ENCODE results near the gene NSUN4.
"Not testable (repeated sequence)": the region's sequence is repeated elsewhere in the genome, so short reads cannot be mapped to it uniquely, and the experiment has no call there.

NSUN4 gene

DNA sequence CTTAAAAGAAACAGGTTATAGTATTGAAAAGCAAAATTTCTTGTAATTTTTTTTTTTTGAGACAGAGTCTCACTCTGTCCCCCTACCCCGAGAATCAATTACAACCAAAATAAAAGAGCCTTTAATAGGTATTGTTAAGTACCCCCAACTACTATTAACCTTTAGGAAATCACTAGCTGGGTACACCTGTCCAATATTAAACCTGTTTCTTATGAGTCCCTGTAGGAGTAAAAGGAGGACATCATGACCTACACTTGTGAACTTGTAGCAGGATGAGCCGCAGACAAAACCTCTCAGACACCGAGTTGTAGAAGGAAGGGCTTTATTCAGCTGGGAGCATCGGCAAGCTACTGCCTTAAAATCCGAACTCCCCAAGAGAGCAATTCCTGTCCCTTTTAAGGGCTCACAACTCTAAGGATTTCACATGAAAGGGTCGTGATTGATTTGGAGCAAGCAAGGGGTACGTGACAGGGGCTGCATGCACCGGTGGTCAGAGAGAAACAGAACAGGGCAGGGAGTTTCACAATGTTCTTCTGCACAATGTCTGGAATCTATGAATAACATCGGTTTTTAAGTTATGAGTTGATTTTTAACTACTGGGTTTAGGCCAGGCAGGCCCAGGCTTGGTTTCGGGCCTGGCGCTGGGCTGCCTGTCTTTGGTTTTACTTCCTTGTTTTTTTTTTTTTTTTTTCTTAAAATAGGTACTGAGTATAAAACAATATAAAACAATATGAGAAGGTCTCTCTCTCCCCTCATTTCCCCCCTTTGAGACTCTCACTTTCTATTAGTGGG lies 15.1 kb upstream of the NSUN4 start:
- not testable (repeated sequence) for DNase-seq (ENCODE audit: low read depth in 3 of 3, low spot score in 1 of 3)

DNA sequence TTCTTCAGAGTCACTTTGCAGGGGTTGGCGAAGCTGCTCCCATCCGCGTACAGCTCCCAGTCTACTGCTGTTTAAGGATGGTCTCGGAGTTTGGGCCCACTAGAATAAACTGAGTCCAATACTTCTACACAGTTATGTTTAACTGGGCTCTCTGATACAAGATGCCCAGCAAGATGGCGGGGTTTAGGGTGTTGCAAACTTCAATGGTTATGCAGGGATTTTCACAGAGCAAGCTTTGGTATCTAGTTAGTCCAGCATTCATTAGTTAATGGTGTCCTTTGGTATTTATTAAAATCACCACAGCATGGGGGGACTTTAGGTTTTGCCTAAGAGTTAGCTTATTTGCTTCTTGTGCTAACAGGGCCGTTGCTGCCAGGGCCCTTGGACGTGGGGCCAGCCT lies 12.4 kb upstream of the NSUN4 start:
- DNase-seq (ENCODE audit: low read depth in 3 of 3, low spot score in 1 of 3): not testable (repeated sequence)

DNA sequence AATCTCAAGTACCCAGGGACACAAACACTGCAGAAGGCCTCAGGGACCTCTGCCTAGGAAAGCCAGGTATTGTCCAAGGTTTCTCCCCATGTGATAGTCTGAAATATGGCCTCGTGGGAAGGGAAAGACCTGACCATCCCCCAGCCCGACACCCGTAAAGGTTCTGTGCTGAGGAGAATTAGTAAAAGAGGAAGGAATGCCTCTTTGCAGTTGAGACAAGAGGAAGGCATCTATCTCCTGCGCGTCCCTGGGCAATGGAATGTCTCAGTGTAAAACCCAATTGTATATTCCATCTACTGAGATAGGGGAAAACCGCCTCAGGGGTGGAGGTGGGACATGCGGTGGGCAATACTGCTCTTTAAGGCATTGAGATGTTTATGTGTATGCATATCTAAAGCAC lies 10.8 kb upstream of the NSUN4 start:
- DNase-seq (ENCODE audit: low read depth in 3 of 3, low spot score in 1 of 3): not testable (repeated sequence)

DNA sequence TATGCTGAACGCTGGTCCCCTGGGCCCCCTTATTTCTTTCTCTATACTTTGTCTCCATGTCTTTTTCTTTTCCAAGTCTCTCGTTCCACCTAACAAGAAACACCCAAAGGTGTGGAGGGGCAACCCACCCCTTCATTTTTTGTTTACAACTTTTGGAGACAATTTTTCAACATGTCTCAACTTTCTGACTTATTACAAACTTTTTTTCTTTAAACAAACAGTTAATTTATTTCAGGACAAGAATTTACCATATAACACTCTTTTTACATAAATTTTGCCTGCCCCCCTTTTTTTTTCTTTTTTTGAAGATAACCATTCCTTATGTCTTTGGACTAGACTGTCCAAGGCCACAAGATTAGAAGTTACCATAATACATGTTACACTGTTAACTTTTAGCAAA lies 10.2 kb upstream of the NSUN4 start:
- DNase-seq (ENCODE audit: low read depth in 3 of 3, low spot score in 1 of 3): not testable (repeated sequence)

DNA sequence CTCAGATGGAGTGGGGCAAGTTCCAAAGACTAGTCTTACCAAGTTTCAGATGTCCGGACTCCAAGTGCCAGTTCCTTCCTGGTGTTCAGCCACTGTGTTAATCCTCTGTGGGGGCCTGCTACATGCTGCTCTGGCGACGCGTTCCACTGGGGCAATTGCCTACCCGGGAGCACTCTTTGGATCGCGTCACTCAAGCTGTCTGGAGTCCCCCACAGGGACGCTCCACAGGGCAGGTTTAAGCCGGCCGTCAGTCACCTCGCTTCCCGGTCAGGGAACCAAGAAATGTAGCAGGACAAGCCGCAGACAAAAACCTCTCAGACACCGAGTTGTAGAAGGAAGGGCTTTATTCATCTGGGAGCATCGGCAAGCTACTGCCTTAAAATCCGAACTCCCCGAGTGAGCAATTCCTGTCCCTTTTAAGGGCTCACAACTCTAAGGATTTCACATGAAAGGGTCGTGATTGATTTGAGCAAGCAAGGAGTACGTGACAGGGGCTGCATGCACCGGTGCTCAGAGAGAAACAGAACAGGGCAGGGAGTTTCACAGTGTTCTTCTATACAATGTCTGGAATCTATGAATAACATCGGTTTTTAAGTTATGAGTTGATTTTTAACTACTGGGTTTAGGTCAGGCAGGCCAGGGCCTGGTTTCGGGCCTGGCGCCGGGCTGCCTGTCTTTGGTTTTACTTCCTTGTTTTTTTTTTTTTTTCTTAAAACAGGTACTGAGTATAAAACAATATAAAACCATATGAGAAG lies 8.6 kb upstream of the NSUN4 start:
- DNase-seq (ENCODE audit: low read depth in 3 of 3, low spot score in 1 of 3): not testable (repeated sequence)

DNA sequence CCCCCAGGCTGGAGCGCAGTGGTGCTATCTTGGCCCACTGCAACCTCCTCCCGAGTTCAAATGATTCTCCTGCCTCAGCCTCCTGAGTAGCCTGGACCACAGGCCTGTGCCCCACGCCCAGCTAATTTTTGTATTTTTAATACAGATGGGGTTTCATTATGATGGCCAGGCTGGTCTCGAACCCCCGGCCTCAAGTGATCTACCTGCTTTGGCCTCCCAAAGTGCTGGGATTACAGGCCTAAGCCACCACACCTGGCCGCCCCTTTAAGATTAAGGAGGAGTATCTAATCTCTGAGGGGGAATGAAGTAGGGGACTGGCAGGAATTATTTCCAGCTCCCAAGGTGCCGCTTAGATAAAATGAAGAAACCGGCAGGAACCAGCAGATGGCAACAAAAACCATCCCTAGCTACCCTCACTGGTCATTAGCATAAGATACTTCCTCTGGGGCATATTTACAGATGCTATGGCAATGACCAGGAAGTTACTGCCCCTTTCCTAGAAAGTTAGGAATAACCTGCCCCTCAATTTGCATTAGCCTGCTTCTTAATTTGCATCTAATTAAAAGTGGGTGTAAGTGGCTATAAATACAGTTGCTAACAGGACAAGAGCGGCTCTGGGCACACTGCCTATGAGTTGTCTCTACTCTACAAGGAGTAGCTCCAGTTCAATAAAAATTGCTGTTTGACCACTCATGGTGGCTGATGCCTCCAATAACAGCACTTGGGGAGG lies 7.1 kb upstream of the NSUN4 start:
- no peak for DNase-seq (ENCODE audit: low read depth in 3 of 3, low spot score in 1 of 3)

DNA sequence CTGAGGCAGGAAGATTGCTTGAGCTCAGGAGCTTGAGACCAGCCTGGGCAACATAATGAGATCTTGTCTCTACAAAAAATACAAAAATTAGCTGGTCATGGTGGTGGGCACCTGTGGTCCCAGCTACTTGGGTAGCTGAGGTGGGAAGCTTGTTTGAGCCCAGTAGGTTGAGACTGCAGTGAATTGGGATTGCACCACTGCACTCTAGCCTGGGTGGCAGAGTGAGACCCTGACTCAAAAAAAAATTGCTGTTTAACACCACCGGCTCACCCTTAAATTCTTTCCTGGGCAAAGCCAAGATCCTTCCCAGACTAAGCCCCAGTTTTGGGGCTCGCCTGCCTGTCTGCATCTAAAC lies 6.6 kb upstream of the NSUN4 start:
- DNase-seq (ENCODE audit: low read depth in 3 of 3, low spot score in 1 of 3): no peak

DNA sequence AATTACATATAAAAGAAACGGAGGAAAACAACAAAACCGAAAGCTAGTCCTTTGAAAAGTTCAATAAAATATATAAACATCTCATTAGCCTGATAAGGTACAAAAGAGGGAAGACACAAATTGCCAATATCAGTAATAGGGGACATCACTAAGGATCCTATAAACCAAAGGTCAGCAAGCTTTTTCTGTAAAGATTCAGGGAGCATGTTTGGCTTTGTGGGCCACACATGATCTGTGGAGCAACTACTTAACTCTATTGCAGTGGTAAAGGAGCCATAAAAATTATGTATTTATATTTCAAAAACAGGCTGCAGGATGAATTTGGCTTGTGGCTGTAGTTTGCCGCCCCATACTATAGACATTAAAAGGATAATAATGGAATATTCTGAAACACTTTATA lies 5.5 kb upstream of the NSUN4 start:
- DNase-seq (ENCODE audit: low read depth in 3 of 3, low spot score in 1 of 3): no peak

DNA sequence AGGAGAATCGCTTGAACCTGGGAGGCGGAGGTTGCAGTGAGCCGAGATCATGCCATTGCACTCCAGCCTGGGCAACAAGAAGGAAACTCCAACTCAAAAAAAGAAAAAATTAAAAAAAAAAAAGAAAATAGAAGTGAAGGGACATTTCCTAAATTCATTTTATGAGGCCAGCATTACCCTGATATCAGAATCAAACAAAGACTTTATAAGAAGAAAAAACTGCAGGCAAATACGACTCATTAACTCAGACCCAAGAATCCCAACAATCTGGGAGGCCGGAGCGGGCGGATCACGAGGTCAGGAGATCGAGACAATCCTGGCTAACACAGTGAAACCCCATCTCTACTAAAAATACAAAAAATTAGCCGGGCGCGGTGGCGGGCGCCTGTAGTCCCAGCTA lies 3.2 kb upstream of the NSUN4 start:
- not testable (repeated sequence) for DNase-seq (ENCODE audit: low read depth in 3 of 3, low spot score in 1 of 3)

DNA sequence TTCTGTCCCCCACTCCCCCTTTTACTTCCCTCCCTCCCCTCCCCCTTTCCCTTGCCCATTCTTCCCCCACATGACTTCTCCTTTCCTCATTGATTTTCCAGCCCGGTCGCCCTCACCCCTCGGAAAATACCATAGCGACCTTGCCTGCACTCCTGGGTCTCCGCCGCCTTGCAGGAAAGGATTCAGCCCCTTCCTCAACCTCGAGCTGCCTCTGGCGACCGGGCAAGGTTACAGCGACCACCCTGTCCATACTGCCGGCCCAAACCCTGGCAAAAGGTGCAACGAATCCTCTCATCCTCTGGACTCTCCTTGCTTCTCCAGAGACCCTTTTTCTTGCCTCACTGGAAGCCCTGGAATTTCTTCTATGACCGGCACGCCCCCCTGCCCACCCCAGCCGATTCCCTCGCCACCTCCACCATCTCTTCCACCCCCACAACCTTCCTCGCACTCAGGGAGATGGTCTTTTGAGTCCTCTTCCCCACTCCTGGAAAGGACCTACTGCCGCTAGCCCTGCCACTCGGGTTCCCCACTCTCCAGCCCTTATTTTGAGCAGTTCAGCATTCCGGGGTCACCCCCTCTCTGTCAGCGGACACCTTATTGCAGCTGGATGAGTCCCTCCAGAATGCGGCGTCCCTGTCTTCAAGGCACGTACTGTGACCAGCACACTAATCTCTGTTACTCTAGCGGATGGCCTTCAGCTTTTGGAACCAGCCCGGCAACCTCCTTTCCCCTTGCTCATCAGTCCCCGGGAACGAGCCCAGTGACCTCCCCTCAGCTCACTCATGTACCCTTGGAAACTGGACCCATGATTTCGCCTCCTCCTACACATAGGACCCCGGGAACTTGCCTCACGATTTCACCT lies 846 bp downstream of the NSUN4 start:
- DNase-seq (ENCODE audit: low read depth in 3 of 3, low spot score in 1 of 3): no peak

DNA sequence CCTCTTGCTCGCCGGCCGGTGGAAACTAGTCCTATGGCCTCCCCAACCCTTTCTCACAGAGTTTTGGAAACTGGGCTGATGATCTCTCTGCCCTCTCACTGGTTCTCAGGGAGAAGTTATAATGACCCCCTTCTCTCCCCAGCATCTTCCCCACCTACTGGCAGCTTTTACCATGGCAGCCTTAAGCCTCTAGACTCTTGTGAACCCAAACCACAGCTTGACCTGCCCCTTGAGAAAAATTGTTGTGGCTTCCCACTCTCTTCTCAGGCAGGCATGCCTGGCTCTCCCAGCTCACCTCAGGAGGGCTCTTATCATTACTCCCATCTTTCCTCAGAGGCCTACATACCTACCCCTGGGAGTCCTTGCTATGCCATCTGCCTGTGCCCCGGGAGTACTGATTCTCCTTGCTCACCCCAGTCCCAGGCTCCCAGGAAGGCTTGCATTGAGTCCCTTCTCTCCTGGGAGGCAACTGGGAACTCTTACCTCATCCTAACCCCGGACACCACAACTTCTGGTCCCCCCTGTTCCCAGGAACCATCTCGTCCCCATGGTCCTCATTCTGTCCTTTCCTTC lies 1.6 kb downstream of the NSUN4 start:
- DNase-seq (ENCODE audit: low read depth in 3 of 3, low spot score in 1 of 3): no peak

DNA sequence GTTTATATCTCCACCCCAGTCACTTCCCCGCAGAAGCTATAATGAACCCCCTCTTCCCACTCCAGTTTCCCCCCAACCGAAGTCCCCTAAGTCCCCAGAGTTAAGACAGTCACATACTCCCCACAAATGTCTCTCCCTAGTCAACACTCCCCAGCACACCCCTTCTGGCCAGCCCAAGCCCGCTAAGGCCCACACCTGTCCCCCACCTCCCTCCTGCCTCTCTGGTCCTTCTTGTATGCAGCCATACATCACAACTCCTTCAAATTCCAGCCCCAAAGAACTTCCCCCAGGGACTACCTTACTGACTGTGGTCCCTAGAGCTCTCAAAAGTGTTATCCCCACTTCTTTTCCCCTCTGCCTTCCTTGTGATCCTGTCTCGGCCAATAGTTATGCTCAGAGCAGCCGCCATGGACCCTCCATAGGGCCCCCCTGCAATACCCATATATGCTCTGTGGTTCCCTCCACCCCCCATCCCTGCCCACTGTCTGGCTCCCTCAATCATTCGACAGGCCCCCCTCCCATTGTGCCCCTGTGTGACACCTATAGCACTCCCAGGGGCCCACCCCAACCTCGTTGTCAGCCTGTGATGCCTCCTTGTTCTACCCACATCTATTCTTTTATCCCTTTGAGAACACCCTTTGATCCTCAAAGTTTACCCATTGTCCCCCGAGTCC lies 2.2 kb downstream of the NSUN4 start:
- no peak for DNase-seq (ENCODE audit: low read depth in 3 of 3, low spot score in 1 of 3)

DNA sequence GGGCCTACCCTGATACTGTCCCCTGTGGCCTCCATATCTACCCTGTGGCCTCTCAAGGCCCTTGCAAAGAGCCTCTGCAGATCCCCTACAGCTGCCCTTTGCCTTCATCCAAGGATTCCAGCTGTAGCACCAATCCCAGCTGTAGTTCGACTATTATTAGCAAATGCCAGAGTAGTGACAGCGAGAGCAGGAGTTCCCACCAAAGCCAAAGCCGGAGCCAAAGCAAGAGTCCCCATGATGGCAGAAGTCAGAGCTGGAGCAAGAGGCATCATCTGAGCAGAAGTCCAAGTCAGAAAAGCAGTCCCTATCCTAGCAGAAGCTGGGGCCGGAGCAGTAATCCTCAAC lies 2.7 kb downstream of the NSUN4 start:
- no peak for DNase-seq (ENCODE audit: low read depth in 3 of 3, low spot score in 1 of 3)

DNA sequence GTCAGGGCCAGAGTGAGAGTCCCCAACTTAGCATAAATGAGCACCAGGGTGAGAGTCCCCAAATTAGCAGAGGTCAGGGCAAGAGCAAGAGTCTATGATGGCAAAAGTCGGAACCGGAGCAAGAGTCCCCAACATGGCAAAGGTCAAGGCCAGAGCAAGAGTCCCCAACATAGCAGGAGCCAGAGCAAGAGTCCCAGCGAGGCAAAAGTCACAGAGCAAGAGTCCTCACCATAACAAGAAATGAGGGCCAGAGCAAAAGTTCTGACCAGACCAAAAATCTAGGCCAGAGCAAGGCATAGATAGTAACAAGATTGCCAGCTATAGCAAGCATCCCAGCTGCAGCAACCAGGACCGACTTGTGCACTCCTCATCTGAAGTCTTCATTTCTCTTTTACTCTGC lies 3.1 kb downstream of the NSUN4 start:
- no peak for DNase-seq (ENCODE audit: low read depth in 3 of 3, low spot score in 1 of 3)

DNA sequence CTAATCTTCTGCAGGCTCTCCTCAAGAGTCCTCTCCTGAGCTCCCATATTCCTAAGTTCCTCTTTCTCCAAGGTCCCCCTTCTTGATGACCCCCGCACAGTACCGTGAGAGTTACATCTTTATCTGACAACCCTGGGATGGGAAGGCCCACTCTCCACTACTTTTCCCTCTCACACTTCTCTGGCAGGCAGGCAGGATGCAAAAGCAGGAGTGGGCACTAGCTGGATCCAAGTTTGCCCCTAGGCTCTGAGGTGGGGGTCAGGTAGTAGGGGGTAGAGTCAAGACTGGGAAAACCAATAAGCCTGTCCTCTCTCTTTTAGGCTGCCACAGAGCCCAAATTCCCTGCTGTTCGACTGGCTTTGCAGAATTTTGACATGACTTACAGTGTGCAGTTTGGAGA lies 3.9 kb downstream of the NSUN4 start:
- DNase-seq (ENCODE audit: low read depth in 3 of 3, low spot score in 1 of 3): no peak

DNA sequence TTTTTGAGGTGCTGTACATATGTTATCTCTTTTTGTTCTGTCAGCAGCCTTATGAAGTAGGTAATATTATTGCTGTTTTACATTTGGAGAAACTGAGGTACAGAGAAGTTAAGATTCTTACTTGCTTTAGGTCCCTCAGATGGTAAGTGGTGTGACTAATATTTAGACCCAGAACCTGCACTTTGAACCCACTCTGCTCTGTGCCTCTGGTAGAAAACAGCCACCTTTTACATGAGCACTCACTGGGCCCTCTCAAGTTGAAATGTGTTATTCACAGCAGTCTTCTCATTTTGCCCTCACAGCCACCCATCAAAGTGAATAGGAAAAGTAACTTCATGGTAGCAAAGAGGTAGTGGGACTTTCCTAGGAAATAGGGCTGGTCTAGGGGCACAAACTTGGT lies 4.7 kb downstream of the NSUN4 start:
- no peak for DNase-seq (ENCODE audit: low read depth in 3 of 3, low spot score in 1 of 3)

DNA sequence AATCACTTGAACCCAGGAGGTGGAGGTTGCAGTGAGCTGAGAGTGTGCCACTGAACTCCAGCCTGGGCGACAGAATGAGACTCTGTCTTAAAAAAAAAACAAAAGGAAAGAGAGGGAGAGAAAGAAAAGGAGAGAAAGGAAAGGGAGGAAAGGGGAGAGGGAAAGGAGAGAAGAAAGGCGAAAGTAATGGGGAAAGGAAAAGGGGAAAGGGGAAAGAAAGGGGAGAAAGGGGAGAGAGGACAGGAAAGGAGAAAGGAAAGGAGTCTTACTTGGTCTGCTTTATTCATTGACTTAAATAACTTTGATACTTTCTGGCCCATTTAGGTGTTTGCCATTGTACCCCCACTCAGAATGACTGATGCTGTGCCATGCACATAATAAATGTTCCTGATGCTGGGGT lies 11.8 kb downstream of the NSUN4 start:
- no peak for DNase-seq (ENCODE audit: low read depth in 3 of 3, low spot score in 1 of 3)

DNA sequence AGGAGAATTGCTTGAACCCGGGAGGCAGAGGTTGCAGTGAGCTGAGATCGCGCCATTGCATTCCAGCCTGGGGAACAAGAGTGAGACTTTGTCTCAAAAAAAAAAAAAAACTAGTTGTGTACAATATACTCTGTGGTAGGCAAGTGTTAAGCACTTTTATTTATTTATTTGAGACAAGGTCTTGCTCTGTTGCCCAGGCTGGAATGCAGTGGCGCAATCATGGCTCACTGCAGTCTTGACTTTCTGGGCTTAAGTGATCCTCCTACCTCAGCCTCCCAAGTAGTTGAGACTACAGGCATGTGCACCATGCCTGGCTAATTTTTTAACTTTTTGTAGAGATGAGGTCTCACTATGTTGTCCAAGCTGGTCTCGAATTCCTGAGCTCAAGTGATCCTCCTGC lies 15.3 kb downstream of the NSUN4 start:
- not testable (repeated sequence) for DNase-seq (ENCODE audit: low read depth in 3 of 3, low spot score in 1 of 3)

DNA sequence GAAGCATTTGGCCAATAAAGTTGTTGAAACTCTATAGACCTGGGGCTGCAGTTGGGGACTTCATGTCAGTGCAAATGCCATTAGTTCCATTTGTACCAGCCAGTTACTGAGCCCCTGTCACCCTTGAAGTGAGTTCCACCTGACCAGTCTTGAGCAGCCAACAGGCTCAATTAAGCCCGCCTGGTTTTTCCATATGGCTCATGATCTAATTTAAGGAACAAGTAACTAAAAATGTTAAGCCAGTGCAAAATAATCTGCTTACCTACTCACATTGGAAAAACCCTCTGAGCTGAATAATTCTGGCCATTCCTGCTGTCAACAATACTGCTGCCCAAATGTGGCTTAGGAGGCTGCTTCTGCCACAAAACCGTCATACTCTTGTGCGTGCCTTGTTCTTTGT lies 21.6 kb downstream of the NSUN4 start:
- no peak for DNase-seq (ENCODE audit: low read depth in 3 of 3, low spot score in 1 of 3)

DNA sequence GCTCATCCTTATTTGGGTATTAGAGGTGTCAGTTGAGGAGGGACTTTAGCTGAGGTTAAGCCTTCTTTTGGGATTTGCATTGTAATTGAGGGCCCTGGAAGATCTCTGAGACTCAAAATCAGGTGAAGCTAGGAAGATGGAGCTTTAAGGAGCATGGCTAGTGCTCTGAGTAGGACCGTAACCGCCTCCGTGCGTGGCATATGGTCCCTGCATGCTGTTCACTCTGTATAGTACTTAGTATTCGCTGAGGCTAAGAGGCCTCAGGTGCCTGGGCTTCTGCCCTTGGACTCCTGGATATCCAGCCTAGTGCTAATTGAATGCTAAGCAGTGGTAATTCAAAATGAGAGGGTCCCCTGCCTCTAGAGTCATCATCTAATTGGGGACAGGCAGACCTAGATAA lies 22.5 kb downstream of the NSUN4 start:
- no peak for DNase-seq (ENCODE audit: low read depth in 3 of 3, low spot score in 1 of 3)

All from stimulated activated CD4-positive, alpha-beta T cell treated with anti-CD3 and anti-CD28 coated beads, TNF-alpha, amount 100 ng/mL, for 1 hour (primary cell).